Astrocyte (in vitro differentiated cells and primary cell): ENCODE data around the gene PTRH1.

Source experiments
- CTCF ChIP-seq: IDR thresholded peaks from 2 replicates; pipeline ENCODE4 v1.5.1; 2011; ENCODE audit warnings: low read depth, mild to moderate bottlenecking, inconsistent platforms, low read length, moderate library complexity; ENCODE audit not compliant: insufficient read depth
- EZH2 ChIP-seq: IDR thresholded peaks from 2 replicates; pipeline ENCODE4 v1.6.1; 2012; ENCODE audit warnings: mild to moderate bottlenecking, low read length, inconsistent platforms; ENCODE audit not compliant: insufficient read depth

GRCh38 chr9:127664678-127665507 lies 50.6 kb downstream of the PTRH1 start:
- no peak for TF ChIP-seq CTCF
- no peak for TF ChIP-seq EZH2
